GM18526 (cell line): ENCODE data around the gene DNAJC24.

Experiments
- POLR2A ChIP-seq: IDR thresholded peaks from 3 replicates; pipeline ENCODE4 v1.6.1; 2011; ENCODE audit not compliant: insufficient read length; ENCODE audit errors: extremely low read depth

Gene DNAJC24

DNA sequence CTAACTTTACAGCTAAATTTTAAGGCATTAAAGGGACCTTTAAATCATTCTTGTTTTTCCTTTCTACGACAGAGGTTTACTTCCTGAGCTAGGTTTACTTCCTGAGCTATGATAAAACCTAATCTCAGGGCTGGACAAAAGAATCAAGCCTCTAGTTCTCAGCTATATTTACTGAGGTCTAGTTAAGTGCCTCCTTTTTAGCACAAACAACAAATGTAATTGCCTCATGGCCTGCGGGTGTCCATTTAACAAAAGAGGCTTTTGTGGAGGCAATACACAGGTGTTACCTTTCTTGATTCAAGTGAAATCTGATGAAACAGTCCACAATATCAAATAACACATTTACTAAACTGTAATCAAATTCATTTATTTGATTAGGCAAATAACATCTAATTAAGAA is 72.4 kb downstream of the DNAJC24 start:
- no peak for TF ChIP-seq POLR2A

DNA sequence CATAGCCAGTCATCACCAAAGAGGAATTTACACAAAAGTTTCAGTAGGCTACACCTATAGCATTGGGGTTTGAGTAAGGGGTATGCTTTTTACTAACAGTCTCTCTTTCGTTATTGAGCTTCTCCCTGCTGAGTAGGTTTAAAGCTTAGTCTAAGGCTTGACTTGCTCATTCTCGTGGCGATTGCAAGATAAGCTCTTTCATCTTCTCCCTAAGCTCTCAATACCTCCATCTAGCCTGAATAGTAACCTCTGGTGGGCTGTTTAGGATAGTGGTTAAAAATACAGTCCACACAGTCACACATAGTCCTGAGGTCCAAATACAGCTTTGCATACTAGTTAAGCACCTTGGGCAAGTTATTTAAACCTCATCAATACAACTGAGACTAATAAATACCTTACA is 74.1 kb downstream of the DNAJC24 start:
- TF ChIP-seq POLR2A, result no peak

DNA sequence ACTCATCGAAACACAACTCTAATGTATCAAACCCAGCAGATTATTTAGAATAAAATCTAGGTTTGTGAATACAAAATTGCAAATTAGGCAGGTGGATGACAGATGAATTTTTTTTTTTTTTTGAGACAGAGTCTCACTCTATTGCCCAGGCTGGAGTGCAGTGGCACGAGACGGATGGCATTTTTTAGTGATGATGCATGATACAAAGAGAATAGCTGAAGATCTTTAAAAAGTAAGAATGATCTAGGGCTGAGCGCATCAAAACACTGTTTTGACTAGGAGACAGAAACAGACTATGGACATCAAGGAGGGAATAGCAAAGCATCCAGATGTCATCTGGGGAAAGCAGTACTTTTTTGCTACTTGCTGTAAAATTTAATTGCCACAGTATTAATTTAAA is 76.0 kb downstream of the DNAJC24 start:
- TF ChIP-seq POLR2A, result no peak

DNA sequence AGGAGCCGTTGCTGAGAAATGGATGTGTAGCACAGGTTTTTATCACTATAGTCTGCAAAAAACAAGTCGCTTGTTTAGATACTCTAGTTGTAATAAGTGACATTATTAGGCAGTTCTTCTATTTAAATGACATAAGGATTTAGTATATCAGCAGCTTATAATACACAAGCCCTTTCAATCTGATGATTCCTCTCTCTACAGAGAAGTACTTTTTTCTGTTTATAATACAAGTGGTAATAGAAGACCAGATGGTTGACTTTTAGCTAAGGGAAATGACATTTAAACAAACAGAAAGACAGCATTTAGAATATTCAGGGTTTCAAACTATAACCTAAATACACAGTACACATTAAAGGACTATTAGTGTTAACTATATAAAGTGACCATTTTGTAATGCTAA is 79.4 kb downstream of the DNAJC24 start:
- no peak for TF ChIP-seq POLR2A

DNA sequence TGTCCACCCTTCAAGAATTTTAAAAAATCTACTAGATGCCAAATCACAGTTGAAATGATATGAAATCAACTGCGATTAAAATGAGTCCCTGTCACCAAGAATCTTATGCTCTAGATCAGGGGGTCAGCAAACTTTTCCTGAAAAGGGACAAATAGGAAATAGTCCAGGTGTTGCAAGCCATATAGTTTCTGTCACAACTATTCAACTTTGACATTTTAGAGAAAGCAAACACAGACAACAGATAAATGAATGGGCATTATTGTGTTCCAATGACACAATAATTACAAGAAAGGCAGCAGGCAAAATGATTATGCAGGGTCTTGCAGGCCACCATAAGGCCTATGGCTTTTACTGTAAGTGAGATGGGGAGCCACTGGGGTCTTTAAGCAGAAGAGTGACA is 81.2 kb downstream of the DNAJC24 start:
- no peak for TF ChIP-seq POLR2A

DNA sequence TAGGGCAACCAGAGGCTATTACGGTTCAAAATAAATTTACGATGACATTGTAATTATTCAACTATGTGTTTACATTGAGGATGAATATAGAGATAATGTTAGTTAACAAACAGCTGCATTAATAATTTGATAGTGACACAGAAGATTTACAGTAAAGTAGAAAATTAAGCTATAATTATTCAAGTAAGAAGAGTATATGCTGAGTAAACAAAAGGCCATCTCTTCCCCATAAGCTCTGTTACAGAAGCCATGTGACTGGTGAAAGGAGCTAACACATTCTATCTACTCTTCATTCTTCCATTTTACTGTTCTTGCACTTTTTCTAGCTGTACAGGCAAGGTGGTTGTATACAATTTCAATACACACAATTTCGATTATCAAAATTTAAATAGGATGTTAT is 85.5 kb downstream of the DNAJC24 start:
- TF ChIP-seq POLR2A, result no peak

DNA sequence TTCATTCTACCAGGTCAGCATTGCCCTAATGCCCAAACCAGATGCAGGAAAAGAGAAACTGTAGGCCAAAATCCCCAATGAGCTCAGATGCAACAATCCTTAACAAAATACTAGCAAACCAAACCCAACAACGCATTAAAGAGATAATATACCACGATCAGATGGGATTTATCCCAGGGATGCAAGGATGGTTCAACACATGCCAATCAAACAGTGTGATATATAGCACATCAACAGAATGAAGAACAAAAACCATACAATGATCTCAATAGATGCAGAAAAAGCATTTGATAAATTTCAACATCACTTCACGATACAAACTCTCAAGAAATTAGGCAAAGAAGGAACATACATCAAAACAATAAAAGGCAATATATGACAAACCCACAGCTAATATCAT is 94.8 kb downstream of the DNAJC24 start:
- no peak for TF ChIP-seq POLR2A

DNA sequence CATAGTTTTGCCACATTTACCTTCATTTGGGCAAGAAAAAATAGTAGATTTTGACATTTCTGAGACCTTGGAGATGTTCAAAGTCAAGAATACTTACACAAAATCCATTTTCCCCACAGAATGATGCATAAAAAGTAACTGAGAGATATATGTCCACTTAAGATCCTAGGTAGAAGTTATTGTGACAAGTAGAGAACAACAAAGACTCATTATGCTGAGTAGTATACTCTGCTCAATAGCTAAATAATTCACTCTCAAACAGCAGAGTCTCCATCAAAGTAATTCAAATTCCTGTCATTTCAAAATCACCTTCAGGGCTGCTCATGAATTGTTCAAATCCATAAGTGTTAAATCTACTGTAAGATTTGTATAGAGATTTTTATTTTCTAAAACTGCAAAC is 104.4 kb downstream of the DNAJC24 start:
- no peak for TF ChIP-seq POLR2A

DNA sequence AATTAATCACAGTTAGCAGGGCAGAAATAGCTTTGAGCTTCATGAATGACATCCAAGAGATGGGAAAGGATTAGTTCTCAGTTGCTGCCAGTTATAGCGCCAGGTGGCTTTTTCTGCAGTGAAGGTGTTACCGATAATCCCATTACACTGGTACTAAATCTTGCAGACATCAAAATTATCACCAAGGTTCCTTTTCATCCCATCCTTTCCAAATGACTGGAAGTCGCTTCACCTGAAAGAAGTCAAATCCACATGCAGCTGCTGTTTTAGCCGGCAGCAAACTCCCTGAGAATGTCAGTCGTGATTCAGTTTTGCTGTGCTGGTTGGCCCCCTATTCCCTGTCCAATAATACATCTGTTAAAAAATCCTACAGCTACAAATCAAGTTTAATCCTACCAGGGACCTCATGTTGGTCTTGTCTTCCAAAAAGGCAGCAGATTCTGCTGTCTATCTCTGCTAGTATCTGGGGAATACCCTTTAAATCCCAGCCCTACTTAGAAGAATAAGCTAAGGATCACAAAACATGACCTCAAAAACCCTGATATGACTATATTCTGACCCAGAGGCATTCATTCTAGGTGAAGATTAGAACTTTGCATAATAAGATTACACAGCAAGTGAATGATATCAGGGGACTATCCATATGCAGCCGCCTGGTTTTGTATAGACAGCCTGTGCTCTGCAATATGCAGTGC is 108.0 kb downstream of the DNAJC24 start:
- TF ChIP-seq POLR2A, result no peak

DNA sequence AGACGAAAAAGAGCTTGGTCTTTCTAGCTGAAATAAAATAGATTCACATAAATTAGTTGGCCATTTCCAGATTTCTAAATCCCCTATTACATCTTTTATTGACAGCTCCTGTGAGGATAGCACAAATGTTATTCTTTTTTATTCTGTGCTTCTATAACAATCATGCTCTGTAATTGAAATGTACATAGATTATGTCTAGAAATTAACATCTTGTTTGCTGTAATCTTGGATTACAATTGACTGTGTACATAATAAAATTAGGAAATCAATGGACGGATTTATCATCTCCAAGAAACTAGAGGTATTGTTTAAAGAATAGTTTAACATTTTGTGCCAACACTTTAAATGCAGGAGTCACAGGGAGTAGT is 108.5 kb downstream of the DNAJC24 start:
- no peak for TF ChIP-seq POLR2A

DNA sequence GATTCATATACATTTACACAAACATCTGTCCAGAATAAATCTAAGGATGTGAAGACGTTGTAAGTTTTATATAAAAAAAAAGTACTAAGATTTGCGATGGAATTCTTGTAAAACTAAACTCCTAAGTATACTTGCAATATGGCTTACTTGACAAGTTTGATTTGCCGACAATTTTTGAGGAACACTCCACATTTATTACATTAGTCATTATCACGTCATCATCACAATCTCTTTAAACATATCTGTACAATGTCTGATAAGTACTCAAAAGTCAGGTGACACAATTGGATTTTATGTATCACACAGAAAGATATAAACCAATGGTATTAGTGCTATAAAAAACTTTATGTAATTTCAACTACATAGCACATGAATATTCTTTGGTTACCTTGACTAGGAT is 109.4 kb downstream of the DNAJC24 start:
- no peak for TF ChIP-seq POLR2A

DNA sequence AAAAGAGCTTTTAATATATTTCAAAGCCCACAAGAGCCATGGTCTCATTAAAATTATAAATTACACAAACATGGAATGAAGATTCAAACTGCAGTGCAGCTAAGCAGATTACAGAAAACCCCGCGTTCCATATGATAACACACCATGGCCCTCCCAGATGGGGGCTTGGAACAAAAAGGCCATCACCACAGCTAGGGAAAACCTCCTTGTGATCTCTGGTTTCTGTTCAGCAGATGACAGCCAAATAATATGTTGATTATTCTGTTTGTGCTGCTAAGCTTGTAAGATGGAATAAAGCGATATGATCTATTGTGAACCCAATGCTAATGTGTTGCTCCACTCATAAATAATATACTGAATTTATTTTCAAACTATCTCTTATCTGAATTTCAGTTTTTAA is 111.3 kb downstream of the DNAJC24 start:
- TF ChIP-seq POLR2A, result no peak
